ENCODE data around the gene MARCHF9. TPM values are rescaled to one million over a fixed set of nuclear protein-coding genes. Genes with fewer than 3 reads are reported as not detected.

MARCHF9 gene
- total and polyA plus RNA-seq, 2 donors (not counting 1 experiment from before 2014, with no cell fraction given), result 81.4 to 128 TPM

DNA sequence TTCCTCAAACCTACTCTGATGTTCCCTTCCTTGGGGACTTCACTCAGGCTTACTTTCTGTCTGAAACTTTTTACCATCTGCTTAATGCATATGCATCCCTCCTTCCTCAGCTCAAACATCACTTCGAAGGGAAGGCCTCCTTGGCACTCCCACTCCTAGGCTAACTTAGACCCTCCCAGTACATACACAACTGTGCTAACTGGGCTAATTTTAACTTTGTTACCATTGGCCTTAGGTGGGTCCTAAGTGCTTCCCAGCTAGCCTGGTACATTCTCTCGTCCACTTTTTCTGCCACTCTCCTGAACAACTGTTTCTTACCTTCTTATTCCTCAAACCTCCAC is 21.3 kb downstream of the MARCHF9 start:
- H3K4me1 Mint-ChIP-seq, result peaks cover 10% of the 10 kb centered on the region
- no peak overlapping the region for H3K4me2 ChIP-seq (replicated peaks; ENCODE audit: low read depth, low read length, poor library complexity, severe bottlenecking)
- no peak overlapping the region for H3K4me3 Mint-ChIP-seq
- H3K27ac ChIP-seq (ENCODE audit: low read length in 2 of 2), result no peak overlapping the region
- H3K9ac ChIP-seq (ENCODE audit: low read length), result no peak overlapping the region
- H3K36me3 ChIP-seq (replicated peaks in 1 of 2; ENCODE audit: control extremely low read depth in 1 of 2, control insufficient read depth in 1 of 2, extremely low read depth in 1 of 2, insufficient read depth in 2 of 2, low read length in 1 of 2), result no peaks in the 10 kb centered on the region
- no peaks in the 10 kb centered on the region for H3K27me3 Mint-ChIP-seq
- no peaks in the 10 kb centered on the region for H3K9me3 ChIP-seq (ENCODE audit: control extremely low read depth in 1 of 3, control insufficient read depth in 2 of 3, insufficient read depth in 1 of 3, low read length in 2 of 3)
- DNase-seq (no peak), ATAC-seq (ENCODE audit: low read depth) (no peak)
- no peaks in the 10 kb centered on the region for H3K9me3 Mint-ChIP-seq (ENCODE audit: insufficient read depth)
- POLR2A ChIA-PET, result no interaction called here
- no peak for TF ChIP-seq EZH2 (IDR thresholded peaks at IDR 0.05; ENCODE audit: borderline replicate concordance, insufficient read depth, low read depth, low read length, poor library complexity, severe bottlenecking)
- TF ChIP-seq, protein P1, sequence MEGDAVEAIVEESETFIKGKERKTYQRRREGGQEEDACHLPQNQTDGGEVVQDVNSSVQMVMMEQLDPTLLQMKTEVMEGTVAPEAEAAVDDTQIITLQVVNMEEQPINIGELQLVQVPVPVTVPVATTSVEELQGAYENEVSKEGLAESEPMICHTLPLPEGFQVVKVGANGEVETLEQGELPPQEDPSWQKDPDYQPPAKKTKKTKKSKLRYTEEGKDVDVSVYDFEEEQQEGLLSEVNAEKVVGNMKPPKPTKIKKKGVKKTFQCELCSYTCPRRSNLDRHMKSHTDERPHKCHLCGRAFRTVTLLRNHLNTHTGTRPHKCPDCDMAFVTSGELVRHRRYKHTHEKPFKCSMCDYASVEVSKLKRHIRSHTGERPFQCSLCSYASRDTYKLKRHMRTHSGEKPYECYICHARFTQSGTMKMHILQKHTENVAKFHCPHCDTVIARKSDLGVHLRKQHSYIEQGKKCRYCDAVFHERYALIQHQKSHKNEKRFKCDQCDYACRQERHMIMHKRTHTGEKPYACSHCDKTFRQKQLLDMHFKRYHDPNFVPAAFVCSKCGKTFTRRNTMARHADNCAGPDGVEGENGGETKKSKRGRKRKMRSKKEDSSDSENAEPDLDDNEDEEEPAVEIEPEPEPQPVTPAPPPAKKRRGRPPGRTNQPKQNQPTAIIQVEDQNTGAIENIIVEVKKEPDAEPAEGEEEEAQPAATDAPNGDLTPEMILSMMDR (IDR thresholded peaks at IDR 0.05), result no peak
- 89% methylated on average over 2 of the region's 2 CpGs for WGBS (ENCODE audit: insufficient coverage)
- H2AFZ ChIP-seq (ENCODE audit: insufficient read depth, low read depth, low read length, poor library complexity, severe bottlenecking), result no peak overlapping the region
- no peak overlapping the region for H3K4me3 ChIP-seq (ENCODE audit: control extremely low read depth in 1 of 5, extremely low read depth in 1 of 5, insufficient read depth in 1 of 5, low read depth in 2 of 5, low read length in 4 of 5)
- intact Hi-C loops (cut with micrococcal nuclease), result no loop called here
- CTCF ChIA-PET, result interaction anchor here (3.1 kb wide), 1 partner anchor 20 kb away, joined by 11 read pairs; no protein-coding TSS in a partner anchor
- no peaks in the 10 kb centered on the region for H4K20me1 ChIP-seq (ENCODE audit: control insufficient read depth, insufficient read depth, low read length, poor library complexity, severe bottlenecking)
- no peaks in the 10 kb centered on the region for H3K79me2 ChIP-seq (ENCODE audit: control insufficient read depth, insufficient read depth, low read length)
- no peak overlapping the region for H3K27ac Mint-ChIP-seq
- H3K27me3 ChIP-seq (replicated peaks in 1 of 4; ENCODE audit: control extremely low read depth in 1 of 4, control insufficient read depth in 3 of 4, insufficient read depth in 4 of 4, low read length in 3 of 4), result no peaks in the 10 kb centered on the region
- peaks cover 7 to 17% of the 10 kb centered on the region in 2 donors for H3K4me1 ChIP-seq (ENCODE audit: control insufficient read depth in 2 of 2, insufficient read depth in 2 of 2, low read length in 2 of 2)

DNA sequence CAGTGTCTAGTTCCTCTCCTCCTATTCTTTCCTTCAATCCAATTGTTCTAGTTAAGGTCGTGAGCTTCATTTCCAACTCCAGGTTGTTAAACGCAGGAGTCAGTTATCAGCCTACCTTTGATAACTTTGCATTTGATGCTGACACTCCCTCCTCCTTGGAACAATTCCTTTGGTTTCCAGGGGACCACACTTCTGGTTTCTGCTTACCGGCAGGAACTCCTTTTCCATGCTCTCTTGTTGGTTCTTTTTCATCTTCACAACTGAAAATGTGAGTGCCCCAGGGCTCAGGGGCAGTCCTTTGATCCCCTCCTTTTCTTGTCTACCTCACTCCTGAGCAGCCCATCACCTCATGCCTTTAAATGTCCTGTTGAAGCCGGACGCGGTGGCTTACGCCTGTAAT is 22.5 kb downstream of the MARCHF9 start:
- no peaks in the 10 kb centered on the region for H3K9me3 Mint-ChIP-seq (ENCODE audit: insufficient read depth)
- intact Hi-C loops (cut with micrococcal nuclease), result no loop called here
- no peaks in the 10 kb centered on the region for H3K9me3 ChIP-seq (ENCODE audit: control extremely low read depth in 1 of 3, control insufficient read depth in 2 of 3, insufficient read depth in 1 of 3, low read length in 2 of 3)
- 97% methylated on average over 4 of the region's 7 CpGs for WGBS (ENCODE audit: insufficient coverage)
- CTCF ChIA-PET, result interaction anchor here (1.0 kb wide), 1 partner anchor 21 kb away, joined by 3 read pairs; no protein-coding TSS in a partner anchor
- DNase-seq, result no peak
- H3K4me3 Mint-ChIP-seq, result no peak overlapping the region
- no peak for ATAC-seq (ENCODE audit: low read depth)
- H3K4me2 ChIP-seq (replicated peaks; ENCODE audit: low read depth, low read length, poor library complexity, severe bottlenecking), result no peak overlapping the region
- TF ChIP-seq EZH2 (IDR thresholded peaks at IDR 0.05; ENCODE audit: borderline replicate concordance, insufficient read depth, low read depth, low read length, poor library complexity, severe bottlenecking), result no peak
- TF ChIP-seq, protein P1 (IDR thresholded peaks at IDR 0.05), result no peak
- H4K20me1 ChIP-seq (ENCODE audit: control insufficient read depth, insufficient read depth, low read length, poor library complexity, severe bottlenecking), result no peaks in the 10 kb centered on the region
- no peaks in the 10 kb centered on the region for H3K79me2 ChIP-seq (ENCODE audit: control insufficient read depth, insufficient read depth, low read length)
- H3K4me1 Mint-ChIP-seq, result peaks cover 5% of the 10 kb centered on the region
- H3K4me3 ChIP-seq (ENCODE audit: control extremely low read depth in 1 of 5, extremely low read depth in 1 of 5, insufficient read depth in 1 of 5, low read depth in 2 of 5, low read length in 4 of 5), result no peak overlapping the region
- H3K36me3 ChIP-seq (replicated peaks in 1 of 2; ENCODE audit: control extremely low read depth in 1 of 2, control insufficient read depth in 1 of 2, extremely low read depth in 1 of 2, insufficient read depth in 2 of 2, low read length in 1 of 2), result no peaks in the 10 kb centered on the region
- peaks cover 7 to 11% of the 10 kb centered on the region in 2 donors for H3K4me1 ChIP-seq (ENCODE audit: control insufficient read depth in 2 of 2, insufficient read depth in 2 of 2, low read length in 2 of 2)
- no peaks in the 10 kb centered on the region for H3K27me3 Mint-ChIP-seq
- H2AFZ ChIP-seq (ENCODE audit: insufficient read depth, low read depth, low read length, poor library complexity, severe bottlenecking), result no peak overlapping the region
- H3K27ac ChIP-seq (ENCODE audit: low read length in 2 of 2), result no peak overlapping the region
- H3K27ac Mint-ChIP-seq, result no peak overlapping the region
- H3K27me3 ChIP-seq (replicated peaks in 1 of 4; ENCODE audit: control extremely low read depth in 1 of 4, control insufficient read depth in 3 of 4, insufficient read depth in 4 of 4, low read length in 3 of 4), result no peaks in the 10 kb centered on the region
- no peak overlapping the region for H3K9ac ChIP-seq (ENCODE audit: low read length)
- POLR2A ChIA-PET, result no interaction called here
